Measurements from ENCODE around the gene PLEKHG4B.
A peak's percentile ranks its signal among the peaks of the same experiment; 100 is the strongest.
"Not testable (repeated sequence)": the region's sequence is repeated elsewhere in the genome, so short reads cannot be mapped to it uniquely, and the experiment has no call there.

The PLEKHG4B gene

GRCh38 chr5:190366-191035 lies 98.5 kb downstream of the PLEKHG4B start:
- DNase-seq: no peak

GRCh38 chr5:191036-191948 lies 99.3 kb downstream of the PLEKHG4B start, which contains the start of gene LRRC14B:
LRRC14B (plus strand) TSS chr5:191495; CDS start chr5:191539, 44 bp downstream.
- DNase-seq: peak; percentile 80

- no peak for DNase-seq
Measured at GRCh38 chr5:191949-192690, 100.2 kb downstream of the PLEKHG4B start.

GRCh38 chr5:192691-192969 lies 100.7 kb downstream of the PLEKHG4B start:
- DNase-seq: no peak

DNA sequence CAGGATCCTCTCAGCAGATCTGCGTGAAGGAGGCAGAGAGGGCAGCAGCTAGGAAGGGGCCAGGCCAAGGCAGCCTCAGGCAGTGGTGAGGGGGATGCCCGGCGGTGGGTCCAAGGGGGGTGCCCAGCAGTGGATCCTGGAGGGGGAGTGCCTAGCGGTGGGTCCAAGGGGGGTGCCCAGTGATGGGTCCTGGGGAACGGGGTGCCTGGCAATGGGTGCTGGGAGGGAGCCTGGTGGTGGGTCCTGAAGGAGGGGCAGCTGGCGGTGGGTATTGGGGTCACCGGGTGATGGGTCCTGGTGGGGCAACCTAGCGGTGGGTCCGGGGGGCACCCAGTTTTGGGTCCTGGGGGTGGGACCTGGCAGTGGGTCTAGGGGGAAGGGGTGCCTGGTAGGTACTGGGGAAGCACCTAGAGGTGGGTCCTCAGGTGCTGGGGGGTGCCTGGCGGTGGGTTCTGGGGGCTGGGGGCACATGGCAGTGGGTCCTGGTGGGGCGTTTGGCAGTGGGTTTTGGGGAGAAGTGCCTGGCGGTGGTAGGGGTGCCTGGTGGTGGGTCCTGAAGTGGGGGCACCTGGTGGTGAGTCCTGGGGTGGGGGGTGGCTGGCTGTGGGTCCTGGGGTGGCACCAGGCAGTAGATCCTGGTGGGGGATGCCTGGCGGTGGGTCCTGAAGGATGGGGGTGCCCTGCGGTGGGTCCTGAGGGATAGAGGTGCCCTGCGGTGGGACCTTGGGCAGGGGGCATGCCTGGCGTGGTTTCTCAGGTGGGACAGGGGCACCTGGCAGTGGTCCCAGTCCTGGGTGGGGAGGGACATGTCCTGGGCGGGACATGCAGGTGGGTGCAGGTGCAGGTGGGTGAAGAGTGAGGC lies 101.2 kb downstream of the PLEKHG4B start:
- DNase-seq: no peak

DNA sequence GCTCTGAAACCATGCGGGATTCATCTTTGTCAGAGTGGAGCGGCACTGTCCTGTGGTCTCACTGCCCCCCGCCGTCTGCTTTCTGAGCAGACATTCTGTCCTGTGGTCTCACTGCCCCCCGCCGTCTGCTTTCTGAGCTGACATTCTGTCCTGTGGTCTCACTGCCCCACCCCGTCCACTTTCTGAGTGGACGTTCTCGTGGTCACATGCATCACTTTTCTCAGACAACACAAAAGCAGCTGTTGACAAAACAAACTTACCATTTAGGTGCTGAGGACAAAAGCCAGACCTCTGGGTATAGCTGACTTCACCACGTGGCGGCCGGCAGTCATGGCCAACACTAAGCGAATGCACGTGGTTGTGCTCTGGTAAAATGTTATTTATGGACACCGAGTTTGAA lies 102.1 kb downstream of the PLEKHG4B start:
- DNase-seq: no peak

DNA sequence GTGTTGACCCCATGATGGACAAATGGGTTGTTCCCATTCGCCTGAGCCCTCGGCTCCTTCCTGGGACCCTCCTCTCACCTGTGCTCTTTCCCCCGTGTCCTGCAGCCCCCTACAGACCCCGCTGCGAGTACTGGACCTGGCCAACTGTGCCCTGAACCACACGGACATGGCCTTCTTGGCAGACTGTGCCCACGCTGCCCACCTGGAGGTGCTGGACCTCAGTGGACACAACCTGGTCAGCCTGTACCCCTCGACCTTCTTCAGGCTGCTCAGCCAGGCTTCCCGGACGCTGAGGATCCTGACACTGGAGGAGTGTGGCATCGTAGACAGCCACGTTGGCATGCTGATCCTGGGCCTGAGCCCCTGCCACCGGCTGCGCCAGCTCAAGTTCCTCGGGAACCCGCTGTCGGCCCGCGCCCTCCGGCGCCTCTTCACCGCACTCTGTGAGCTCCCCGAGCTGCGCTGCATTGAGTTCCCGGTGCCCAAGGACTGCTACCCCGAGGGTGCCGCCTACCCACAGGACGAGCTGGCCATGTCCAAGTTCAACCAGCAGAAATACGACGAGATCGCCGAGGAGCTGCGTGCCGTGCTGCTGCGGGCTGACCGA lies 102.7 kb downstream of the PLEKHG4B start:
- DNase-seq: no peak

- no peak for DNase-seq
Measured at GRCh38 chr5:195401-196160, 103.6 kb downstream of the PLEKHG4B start.

DNA sequence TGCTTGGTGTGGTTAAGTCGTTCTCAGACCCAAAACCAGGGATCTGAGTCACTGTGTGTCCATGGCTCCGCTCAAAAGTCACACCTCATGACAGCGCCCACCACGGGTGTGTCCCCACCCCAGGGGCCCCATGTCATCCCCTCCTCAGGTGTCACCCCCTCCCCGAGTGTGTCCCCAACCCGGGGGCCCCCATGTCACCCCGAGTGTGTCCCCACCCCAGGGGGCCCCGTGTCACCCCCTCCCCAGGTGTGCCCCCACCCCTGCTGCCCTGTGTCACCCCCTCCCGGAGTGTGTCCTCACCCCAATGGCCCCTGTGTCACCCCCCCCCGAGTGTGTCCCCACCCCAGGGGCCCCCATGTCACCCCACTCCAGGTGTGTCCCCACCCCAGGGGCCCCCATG lies 104.4 kb downstream of the PLEKHG4B start:
- no peak for DNase-seq

GRCh38 chr5:197031-197430 lies 105.1 kb downstream of the PLEKHG4B start:
- DNase-seq: not testable (repeated sequence)

DNA sequence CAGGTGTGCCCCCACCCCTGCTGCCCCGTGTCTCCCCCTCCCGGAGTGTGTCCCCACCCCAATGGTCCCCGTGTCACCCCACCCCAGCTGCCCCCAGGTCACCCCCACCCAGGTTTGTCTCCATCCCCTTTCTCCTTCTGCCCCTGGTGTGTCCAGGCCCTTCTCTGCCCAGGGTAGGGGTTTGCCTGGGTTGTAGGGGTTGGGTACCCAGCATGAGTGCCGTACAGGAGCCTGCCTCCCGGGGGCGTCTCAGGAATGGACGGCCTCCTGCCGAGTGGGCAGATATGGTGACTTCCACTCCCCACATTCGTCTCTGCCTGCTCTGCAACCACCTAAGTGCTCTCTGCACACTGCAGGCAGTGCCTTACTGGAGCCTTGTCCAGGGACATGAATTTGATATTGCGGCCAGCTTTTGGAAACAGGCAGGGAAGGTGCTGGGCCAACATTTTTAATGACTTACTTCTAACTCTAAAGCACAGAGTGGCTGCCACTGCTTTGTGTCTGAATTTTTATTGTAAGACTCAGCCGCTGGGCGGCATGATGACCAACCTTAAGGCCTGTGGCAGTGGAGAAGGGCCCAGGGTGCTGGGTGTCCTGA lies 106.0 kb downstream of the PLEKHG4B start:
- no peak for DNase-seq

- DNase-seq: no peak
Measured at GRCh38 chr5:198516-199196, 106.7 kb downstream of the PLEKHG4B start.

GRCh38 chr5:199197-199949 lies 107.4 kb downstream of the PLEKHG4B start:
- DNase-seq: no peak

DNA sequence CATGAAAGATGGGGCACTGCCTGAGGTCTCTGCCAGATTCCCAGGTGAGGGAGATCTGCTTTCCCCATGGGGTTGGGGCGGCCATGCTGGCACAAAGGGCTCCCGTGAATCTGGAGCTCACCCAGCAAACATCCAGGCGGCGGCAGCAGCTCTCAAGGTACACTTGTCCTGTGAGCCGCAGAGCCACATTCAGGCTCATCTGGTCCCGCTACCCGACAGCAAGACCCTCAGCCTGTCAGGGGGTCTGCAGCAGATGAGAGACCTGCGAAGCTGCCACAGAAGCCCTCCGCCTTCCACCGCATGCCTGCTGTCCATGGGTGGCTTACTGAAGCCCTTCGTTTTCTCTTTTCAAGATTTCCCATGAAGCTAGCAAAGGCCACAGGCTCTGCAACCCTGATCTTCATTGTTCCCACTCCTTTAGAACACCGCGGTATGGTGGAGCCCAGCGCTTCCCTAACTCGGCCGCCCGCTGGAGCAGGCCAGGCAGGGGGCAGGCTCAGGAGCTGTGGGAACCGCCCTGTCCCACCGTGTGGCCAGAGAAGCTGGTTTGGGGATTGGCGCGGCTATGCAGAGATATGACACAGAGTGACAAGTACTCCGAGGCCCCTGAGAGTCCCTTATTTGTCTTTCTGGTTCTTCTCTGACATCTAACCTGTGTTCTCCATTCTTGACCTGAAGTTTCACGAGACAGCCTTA lies 108.1 kb downstream of the PLEKHG4B start:
- no peak for DNase-seq

GRCh38 chr5:200985-201384 lies 109.0 kb downstream of the PLEKHG4B start:
- no peak for DNase-seq

DNA sequence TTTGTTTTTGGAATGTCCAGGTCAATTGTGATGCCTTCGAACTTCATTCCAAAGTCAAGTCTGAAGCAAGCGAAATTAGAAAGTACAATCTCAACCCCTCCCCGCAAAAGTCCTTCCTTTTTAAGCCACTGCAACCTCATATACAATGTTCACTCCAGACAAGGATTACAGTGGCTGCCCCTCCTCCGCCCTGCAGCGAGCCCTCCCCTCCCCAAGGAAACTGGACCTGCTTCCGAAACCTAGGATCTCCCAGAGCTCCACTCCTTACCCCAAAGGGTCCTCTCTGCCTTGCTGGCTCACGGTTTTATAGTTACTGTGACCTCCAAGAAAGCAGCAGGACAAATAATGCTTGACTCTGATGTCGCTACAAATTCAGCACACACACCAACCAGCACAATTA lies 109.7 kb downstream of the PLEKHG4B start:
- DNase-seq: no peak

DNA sequence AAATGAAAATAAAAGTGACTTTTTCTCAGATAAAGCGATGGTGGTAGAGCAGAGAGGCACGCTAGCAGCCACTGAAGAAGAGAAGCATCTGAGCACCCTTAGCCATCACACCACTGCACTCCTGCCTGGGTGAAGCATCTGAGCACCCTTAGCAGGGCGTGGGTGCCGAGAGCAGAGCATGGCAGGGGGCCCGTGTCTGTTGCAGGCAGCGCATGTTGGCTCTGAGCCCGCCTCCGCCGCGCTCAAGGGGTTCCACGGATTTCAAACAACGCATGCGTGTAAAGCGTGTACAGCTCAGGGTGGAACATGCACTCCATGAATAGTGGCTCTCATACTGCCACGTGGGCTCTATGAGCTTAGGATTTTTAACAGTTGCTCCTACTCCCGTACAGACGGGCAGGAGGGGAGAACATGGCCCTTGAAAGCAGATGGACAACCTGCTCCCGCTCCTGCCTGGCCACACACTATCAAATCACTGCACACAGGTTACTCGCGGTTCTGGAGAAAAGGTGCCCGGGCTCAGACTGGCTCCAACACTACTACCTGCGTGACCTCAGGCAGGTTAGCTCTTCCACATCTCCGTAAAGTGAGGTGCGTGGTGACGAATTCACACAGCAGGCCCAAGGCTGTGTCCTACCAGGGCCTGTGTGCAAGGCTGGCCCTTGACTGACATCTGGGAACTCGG lies 111.4 kb downstream of the PLEKHG4B start:
- DNase-seq: no peak

GRCh38 chr5:204001-204400 lies 112.0 kb downstream of the PLEKHG4B start:
- no peak for DNase-seq
